KOPT-K1 (cell line): Measurements from ENCODE around the gene SNRNP70.
"Not testable (repeated sequence)": the region's sequence is repeated elsewhere in the genome, so short reads cannot be mapped to it uniquely, and the experiment has no call there.

Experiments
- H3K27ac ChIP-seq: fragments of 200-600 bp; sonication (generic); 2 replicates; pipeline ENCODE4 v1.5.1; 2016; ENCODE audit warnings: antibody characterized with exemption, mild to moderate bottlenecking, low read depth, low read length; ENCODE audit not compliant: poor library complexity, severe bottlenecking
- H3K36me3 ChIP-seq: fragments of 200-600 bp; sonication (generic); 2 replicates; pipeline ENCODE4 v1.5.1; 2017; ENCODE audit warnings: antibody characterized with exemption, mild to moderate bottlenecking, low read length, moderate library complexity; ENCODE audit not compliant: insufficient read depth
- H3K9me3 ChIP-seq: fragments of 200-600 bp; sonication (generic); 2 replicates; pipeline ENCODE4 v1.5.1; 2017; ENCODE audit warnings: antibody characterized with exemption, low read length, mild to moderate bottlenecking; ENCODE audit not compliant: insufficient read depth, poor library complexity, severe bottlenecking

The SNRNP70 gene

GRCh38 chr19:49119411-49120324 lies 34.4 kb downstream of the SNRNP70 start, which contains the start of gene PPFIA3:
TSS of gene PPFIA3 (plus strand) at chr19:49119544. CDS start at chr19:49127874, 8,330 bp downstream.
- Histone ChIP-seq H3K27ac (peak within 1 kb of the TSS; percentile 71), H3K36me3 (no peaks in the 10 kb centered on the region), H3K9me3 (no peaks in the 10 kb centered on the region)

DNA sequence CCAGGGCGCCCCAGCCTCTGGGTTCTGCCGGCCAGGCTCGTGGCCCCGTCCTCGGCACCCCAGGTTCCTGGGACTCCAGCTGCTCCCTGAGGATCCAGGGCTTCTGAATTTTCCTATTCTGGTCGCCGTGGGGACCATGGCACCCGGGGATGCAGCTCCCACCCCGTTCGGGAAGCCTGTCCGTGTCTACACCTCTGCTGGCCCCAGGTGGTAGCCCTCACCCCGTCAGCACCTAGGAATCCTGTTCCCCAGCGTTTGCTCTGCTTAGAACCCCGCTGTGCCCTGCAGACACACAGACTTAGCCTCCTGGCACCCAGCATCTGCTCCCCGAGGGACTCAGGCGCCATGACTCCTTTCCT lies 35.1 kb downstream of the SNRNP70 start:
- H3K27ac ChIP-seq, result no peak overlapping the region
- H3K9me3 ChIP-seq, result no peaks in the 10 kb centered on the region
- no peaks in the 10 kb centered on the region for H3K36me3 ChIP-seq

- no peak overlapping the region for H3K27ac ChIP-seq
- no peaks in the 10 kb centered on the region for H3K36me3 ChIP-seq
- no peaks in the 10 kb centered on the region for H3K9me3 ChIP-seq
Measured at GRCh38 chr19:49120868-49121267, 35.6 kb downstream of the SNRNP70 start.

GRCh38 chr19:49121841-49122240 lies 36.6 kb downstream of the SNRNP70 start:
- not testable (repeated sequence) for H3K36me3 ChIP-seq, H3K9me3 ChIP-seq, H3K27ac ChIP-seq

DNA sequence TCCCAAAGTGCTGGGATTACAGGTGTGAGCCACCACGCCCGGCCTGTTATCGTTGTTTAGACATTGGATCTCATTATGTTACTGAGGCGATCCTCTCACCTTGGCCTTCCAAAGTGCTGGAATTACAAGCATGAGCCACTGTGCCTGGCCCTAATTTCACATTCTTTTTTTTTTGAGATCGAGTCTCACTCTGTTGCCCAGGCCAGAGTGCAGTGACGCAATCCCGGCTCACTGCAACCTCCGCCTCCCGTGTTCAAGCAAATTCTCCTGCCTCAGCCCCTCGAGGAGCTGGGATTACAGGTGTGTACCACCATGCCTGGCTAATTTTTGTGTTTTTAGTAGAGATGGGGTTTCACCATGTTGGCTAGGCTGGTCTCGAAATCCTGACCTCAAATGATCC lies 38.0 kb downstream of the SNRNP70 start:
- H3K27ac ChIP-seq, H3K9me3 ChIP-seq, H3K36me3 ChIP-seq: not testable (repeated sequence)

GRCh38 chr19:49125025-49125731 lies 39.9 kb downstream of the SNRNP70 start:
- no peaks in the 10 kb centered on the region for H3K36me3 ChIP-seq
- no peak overlapping the region for H3K27ac ChIP-seq
- no peaks in the 10 kb centered on the region for H3K9me3 ChIP-seq

DNA sequence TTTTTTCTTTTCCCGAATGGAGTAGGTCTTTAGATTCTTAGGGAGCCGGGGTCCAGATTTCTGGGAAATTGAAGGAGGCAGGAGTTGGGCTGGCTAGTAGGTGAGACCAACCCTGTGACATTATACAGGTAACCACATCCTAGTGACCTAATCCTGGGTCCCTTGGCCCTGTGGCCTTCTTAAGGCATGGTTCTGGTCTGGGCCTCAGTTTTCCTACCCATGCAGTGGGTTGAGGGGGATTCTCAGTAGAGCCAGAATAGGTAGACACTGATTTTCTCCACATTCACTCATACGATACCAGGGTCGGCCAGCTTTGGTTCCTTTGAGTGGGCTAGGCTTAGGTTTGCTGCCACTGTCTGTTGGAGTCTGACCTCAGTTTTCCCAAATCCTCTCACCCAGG lies 41.3 kb downstream of the SNRNP70 start:
- H3K9me3 ChIP-seq, result no peaks in the 10 kb centered on the region

GRCh38 chr19:49127225-49127624 lies 42.0 kb downstream of the SNRNP70 start:
- not testable (repeated sequence) for H3K27ac ChIP-seq, H3K9me3 ChIP-seq, H3K36me3 ChIP-seq

More for the DNA sequence above, 41.3 kb downstream of the SNRNP70 start:
- Histone ChIP-seq H3K27ac (no peak overlapping the region), H3K36me3 (no peaks in the 10 kb centered on the region)

GRCh38 chr19:49127674-49128544 lies 42.7 kb downstream of the SNRNP70 start:
- peak overlapping the region; percentile 59 for H3K27ac ChIP-seq
- no peaks in the 10 kb centered on the region for H3K36me3 ChIP-seq
- no peaks in the 10 kb centered on the region for H3K9me3 ChIP-seq

DNA sequence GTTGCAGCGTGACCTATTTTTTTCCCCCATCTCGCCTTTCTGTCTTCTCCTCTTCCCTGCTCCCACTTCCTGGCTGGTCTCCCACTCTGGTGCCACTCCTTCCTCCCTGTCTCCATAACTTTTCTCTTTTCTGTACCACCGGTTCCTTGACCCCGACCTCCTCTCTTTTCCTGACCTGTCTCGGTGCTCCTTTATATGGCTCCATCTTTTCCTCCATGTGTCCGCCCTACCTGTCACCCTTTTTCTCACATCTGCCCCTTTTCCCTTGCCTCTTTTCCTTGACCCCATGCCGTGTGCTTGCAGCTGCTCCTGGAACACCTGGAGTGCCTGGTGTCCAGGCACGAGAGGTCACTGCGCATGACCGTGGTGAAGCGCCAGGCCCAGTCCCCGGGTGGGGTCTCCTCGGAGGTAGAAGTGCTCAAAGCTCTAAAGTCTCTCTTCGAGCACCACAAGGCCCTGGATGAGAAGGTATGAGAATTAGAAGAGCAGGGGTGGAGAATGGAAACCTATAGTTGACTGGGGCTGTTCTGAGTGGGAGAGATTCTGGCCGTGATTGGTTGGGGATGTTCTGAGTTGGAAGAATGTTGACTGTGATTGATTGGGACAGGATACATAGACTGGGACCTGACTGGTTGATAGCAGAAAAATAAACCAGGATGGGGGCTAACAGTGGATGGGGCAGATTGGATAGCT lies 43.4 kb downstream of the SNRNP70 start:
- H3K9me3 ChIP-seq, result no peaks in the 10 kb centered on the region
- peak overlapping the region; percentile 59 for H3K27ac ChIP-seq

GRCh38 chr19:49129238-49129583 lies 44.0 kb downstream of the SNRNP70 start:
- Histone ChIP-seq H3K9me3 (no peaks in the 10 kb centered on the region), H3K36me3 (no peaks in the 10 kb centered on the region), H3K27ac (no peak overlapping the region)

More for the DNA sequence above, 43.4 kb downstream of the SNRNP70 start:
- no peaks in the 10 kb centered on the region for H3K36me3 ChIP-seq

- H3K9me3 ChIP-seq, result no peaks in the 10 kb centered on the region
- no peak overlapping the region for H3K27ac ChIP-seq
- H3K36me3 ChIP-seq, result no peaks in the 10 kb centered on the region
Measured at GRCh38 chr19:49130325-49130724, 45.1 kb downstream of the SNRNP70 start.

- Histone ChIP-seq H3K27ac (no peak overlapping the region), H3K9me3 (no peaks in the 10 kb centered on the region), H3K36me3 (no peaks in the 10 kb centered on the region)
Measured at GRCh38 chr19:49132974-49133609, 47.8 kb downstream of the SNRNP70 start.
